GM10847 (cell line): ENCODE data around the gene RSPH1.

Source experiments
- POLR2A ChIP-seq: IDR thresholded peaks from 2 replicates; pipeline ENCODE4 v1.6.1; 2011; ENCODE audit not compliant: insufficient read length; ENCODE audit errors: extremely low read depth

Gene RSPH1

GRCh38 chr21:42443876-42444744 is 51.9 kb downstream of the RSPH1 start:
- TF ChIP-seq POLR2A, result no peak

- TF ChIP-seq POLR2A, result no peak
Measured at GRCh38 chr21:42443181-42443785, 52.7 kb downstream of the RSPH1 start.

DNA sequence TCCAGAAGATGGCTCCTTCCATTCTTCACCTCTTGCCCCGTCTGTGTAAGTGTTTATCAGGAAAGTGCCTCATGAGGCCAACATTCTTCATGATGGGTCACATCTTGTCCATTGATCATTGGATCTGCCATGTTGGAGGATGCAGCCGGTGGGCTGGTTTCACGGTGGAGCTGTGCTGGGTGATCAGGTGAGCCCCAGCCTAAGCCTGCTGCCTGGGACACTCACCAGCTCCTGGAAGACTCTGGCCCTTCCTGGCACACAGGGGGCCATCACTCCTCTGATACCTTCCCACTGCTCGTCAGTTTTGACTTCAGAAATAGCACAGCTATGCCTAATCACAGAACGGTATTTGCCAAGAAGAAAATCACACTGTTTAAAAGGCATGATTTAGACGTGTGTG is 54.1 kb downstream of the RSPH1 start:
- TF ChIP-seq POLR2A, result no peak

DNA sequence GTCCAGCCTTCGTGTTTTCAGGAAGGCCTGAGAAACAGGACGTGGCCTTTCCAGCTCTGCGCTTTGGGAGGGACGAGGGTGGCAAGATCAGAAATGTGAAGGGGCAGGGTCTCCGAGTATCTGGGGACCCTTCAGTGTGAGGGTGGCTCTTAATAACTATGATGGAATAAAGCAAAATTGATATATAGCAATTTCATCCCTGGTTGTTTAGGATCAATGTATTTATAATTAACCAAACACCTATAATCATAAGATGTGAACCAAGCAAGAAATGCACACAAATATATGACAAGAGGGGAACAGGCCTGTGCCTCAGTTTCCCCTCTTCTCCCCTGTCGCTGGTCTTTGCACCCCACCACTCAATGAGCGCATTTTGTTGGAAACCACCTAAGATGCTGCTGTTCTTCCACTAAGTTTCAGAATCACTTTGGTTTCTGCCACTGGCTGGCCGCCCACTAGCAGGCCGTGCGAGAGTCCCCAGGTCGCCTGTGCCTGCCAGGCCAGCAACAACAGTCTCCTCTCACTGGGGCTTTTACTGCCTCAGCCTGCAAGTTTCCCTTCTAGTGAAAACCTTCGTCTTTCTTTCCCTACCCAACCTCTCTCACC is 55.7 kb downstream of the RSPH1 start:
- TF ChIP-seq POLR2A, result no peak

GRCh38 chr21:42439284-42440186 is 56.5 kb downstream of the RSPH1 start:
- no peak for TF ChIP-seq POLR2A

GRCh38 chr21:42438316-42439205 is 57.5 kb downstream of the RSPH1 start:
- no peak for TF ChIP-seq POLR2A

- no peak for TF ChIP-seq POLR2A
Measured at GRCh38 chr21:42437786-42438185, 58.2 kb downstream of the RSPH1 start.

DNA sequence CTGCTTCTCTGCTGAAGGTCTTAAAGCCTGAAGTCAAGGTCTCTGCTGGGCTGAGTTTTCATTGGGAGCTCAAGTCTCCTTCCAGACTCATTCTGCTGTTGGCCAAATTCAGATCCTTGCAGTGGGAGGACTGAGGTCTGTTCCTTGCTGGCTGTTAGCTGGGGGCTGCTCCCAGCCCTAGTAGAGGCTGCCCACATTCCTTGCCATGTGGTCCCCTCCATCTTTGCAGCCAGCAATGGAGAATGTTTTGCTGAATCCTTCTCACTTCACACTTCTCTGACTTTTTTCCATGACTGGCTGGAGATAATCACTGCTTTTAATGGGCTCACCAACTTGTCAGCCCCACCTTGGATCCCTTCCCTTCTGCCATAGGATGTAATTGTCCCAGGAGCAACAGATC is 59.1 kb downstream of the RSPH1 start:
- TF ChIP-seq POLR2A, result no peak

DNA sequence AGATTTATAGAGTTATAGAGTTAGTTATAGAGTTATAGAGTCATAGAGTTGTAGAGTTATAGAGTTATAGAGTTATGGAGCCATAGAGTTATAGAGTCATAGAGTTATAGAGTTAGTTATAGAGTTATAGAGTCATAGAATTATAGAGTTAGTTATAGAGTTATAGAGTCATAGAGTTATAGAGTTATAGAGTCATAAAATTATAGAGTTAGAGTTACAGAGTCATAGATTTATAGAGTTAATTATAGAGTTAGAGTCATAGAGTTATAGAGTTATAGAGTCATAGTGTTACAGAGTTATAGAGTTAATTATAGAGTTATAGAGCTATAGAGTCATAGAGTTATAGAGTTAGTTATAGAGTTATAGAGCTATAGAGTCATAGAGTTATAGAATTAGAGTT is 60.2 kb downstream of the RSPH1 start:
- TF ChIP-seq POLR2A, result no peak

DNA sequence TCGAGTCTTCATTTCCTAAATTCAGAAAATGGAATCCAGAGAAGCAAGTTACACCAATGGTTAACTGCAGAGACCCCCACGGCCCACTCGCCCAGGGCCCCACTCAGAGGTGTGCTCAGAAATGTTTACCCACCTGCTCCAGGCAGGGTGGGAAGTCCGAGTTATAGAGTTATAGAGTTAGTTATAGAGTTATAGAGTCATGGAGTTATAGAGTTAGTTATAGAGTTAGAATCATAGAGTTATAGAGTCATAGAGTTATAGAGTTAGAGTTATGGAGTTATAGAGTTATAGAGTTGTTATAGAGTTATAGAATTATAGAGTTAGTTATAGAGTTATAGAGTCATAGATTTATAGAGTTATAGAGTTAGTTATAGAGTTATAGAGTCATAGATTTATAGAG is 60.6 kb downstream of the RSPH1 start:
- TF ChIP-seq POLR2A, result no peak

- no peak for TF ChIP-seq POLR2A
Measured at GRCh38 chr21:42434884-42435283, 61.1 kb downstream of the RSPH1 start.

GRCh38 chr21:42433946-42434551 is 62.0 kb downstream of the RSPH1 start:
- no peak for TF ChIP-seq POLR2A

GRCh38 chr21:42432695-42433094 is 63.3 kb downstream of the RSPH1 start:
- TF ChIP-seq POLR2A, result no peak

- TF ChIP-seq POLR2A, result no peak
Measured at GRCh38 chr21:42431196-42431595, 64.8 kb downstream of the RSPH1 start.
